ENCODE data around the gene GNG13.

The GNG13 gene

GRCh38 chr16:794091-794822 is 6.3 kb downstream of the GNG13 start:
- DNase-seq (ENCODE audit: low read depth in 2 of 2) = no peak

GRCh38 chr16:793414-793813 is 7.1 kb downstream of the GNG13 start:
- no peak for DNase-seq (ENCODE audit: low read depth in 2 of 2)

DNA sequence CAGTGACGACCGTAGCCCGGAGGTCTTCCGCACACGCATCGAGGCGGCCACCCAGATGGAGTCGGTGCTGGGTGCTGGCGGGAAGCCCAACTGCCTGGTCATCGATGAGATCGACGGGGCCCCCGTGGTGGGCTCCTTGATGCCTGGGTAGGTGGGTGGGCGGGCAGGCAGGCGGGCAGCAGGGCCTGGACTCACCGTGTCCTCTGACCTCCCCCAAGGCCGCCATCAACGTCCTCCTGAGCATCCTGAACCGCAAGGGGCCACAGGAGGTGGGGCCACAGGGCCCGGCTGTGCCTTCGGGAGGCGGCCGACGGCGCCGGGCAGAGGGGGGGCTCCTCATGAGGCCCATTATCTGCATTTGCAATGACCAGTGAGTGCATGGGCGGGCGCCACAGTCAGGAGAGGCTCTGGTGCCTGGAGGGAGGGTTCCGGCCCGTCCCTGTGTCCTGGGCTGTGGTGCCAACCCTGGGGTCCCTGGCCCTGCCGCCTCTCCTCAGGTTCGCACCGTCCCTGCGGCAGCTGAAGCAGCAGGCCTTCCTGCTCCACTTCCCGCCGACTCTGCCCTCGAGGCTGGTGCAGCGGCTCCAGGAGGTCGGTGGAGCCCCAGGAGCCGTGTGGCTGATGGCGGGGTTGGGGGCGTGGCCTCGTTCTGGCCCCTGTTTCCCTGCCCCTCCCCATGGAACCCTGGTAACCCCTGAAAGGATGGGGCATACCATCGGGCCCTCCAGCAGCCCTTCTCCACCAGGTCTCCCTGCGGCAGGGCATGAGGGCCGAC is 8.1 kb downstream of the GNG13 start:
- no peak for DNase-seq (ENCODE audit: low read depth in 2 of 2)

DNA sequence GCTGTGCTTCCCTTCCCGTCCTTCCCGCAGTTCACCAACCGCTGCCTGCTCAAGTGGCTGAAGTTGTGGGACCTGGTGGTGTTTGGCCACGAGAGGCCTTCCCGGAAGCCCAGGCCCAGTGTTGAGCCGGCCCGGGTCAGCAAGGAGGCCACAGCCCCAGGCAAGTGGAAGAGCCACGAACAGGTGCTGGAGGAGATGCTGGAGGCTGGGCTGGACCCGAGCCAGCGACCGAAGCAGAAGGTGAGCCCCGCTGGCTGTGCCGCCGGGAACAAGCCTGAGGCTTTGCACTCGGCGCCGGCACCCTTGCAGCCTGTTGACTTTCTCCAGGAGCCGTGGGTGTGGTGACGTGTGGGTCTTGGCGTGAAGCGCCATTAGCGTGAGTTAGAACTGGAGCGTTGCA is 9.4 kb downstream of the GNG13 start:
- DNase-seq (ENCODE audit: low read depth in 2 of 2) = no peak

GRCh38 chr16:790086-790485 is 10.4 kb downstream of the GNG13 start:
- DNase-seq (ENCODE audit: low read depth in 2 of 2) = no peak

DNA sequence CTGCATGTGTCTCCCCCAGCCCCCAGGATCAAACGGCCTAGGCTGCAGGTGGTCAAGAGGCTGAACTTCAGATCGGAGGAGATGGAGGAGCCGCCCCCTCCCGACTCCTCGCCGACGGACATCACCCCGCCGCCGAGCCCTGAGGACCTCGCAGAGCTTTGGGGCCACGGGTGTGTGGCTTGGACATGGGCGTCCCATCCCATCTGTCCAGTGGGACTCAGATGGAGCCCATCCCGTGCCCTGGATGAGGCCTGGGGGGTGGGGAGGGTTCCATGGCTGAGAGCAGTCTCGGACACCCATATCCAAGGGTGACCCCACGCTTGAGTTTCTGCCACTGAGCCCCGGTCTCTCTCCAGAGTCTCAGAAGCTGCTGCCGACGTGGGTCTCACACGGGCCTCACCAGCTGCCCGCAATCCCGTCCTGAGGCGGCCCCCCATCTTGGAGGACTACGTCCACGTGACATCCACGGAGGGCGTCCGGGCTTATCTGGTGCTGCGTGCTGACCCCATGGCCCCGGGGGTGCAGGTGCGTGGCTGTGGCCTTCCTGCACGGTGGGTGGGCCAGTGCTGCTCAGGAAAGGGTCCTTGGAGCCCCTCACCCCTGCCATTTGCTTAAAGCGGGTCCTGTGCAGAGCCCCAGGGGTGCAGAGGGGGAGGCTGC is 11.2 kb downstream of the GNG13 start:
- no peak for DNase-seq (ENCODE audit: low read depth in 2 of 2)

GRCh38 chr16:788399-789126 is 12.0 kb downstream of the GNG13 start, which contains the start of gene CHTF18:
TSS of gene CHTF18 (plus strand) at chr16:788620. CDS start at chr16:788685, 65 bp downstream.
- peak; percentile 81 to 89 for DNase-seq (ENCODE audit: low read depth in 2 of 2)

DNA sequence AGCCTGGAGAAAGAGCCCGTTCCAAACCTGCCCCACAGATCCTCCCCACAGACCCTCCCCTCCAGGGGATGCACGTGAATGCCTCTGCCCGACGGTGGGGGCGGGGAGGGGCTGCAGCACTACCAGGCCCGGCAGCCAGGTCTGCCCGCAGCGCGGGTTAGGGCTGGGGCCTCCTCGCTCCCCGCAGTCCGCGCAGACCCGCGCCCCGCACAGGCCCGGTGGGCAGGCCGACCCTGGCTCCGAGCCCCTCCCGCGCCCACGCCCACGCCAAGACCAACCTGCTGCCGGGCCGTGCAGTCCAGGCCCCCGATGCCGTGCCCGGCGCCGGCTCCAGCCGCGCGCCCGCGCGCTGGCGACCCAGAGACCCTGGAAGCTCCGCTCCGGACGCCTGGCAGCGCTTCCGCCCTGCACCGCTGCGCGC is 12.5 kb downstream of the GNG13 start, which contains the start of gene RPUSD1:
TSS of gene RPUSD1 (minus strand) at position 404 of the 421 bp plus-strand sequence. CDS start 644 bp downstream, outside the sequence.
- no peak for DNase-seq (ENCODE audit: low read depth in 2 of 2)

DNA sequence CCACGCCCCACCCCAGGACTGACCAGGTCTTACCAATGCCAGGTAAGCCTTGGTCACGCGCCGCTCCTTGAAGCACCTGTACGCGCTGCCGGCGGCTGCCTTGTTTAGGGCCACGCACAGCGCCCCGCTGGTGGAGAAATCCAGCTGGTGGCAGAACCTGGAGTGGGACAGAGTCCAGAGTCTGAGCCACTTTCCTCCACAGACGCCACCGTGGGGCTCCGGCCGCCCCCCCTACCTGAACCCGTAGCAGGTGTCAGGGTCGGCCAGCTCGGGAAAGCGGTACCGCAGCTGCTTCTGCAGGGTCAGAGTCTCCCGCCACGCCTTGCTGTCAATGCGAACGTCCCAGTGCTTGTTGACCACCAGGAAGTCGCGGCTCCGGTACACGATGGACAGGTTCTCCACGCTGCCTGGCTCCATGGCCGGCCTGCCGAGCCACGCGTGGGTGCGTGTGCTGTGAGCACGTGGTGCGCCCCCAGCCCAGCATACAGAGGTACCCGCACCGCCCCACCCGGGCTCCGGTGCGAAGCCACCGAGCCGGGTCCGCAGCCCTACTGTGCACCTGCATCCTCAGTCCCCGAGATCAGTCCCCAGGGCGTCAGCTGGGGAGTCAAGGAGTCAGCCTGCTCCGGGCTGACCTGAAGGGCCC is 13.1 kb downstream of the GNG13 start:
- DNase-seq (ENCODE audit: low read depth in 2 of 2) = no peak

DNA sequence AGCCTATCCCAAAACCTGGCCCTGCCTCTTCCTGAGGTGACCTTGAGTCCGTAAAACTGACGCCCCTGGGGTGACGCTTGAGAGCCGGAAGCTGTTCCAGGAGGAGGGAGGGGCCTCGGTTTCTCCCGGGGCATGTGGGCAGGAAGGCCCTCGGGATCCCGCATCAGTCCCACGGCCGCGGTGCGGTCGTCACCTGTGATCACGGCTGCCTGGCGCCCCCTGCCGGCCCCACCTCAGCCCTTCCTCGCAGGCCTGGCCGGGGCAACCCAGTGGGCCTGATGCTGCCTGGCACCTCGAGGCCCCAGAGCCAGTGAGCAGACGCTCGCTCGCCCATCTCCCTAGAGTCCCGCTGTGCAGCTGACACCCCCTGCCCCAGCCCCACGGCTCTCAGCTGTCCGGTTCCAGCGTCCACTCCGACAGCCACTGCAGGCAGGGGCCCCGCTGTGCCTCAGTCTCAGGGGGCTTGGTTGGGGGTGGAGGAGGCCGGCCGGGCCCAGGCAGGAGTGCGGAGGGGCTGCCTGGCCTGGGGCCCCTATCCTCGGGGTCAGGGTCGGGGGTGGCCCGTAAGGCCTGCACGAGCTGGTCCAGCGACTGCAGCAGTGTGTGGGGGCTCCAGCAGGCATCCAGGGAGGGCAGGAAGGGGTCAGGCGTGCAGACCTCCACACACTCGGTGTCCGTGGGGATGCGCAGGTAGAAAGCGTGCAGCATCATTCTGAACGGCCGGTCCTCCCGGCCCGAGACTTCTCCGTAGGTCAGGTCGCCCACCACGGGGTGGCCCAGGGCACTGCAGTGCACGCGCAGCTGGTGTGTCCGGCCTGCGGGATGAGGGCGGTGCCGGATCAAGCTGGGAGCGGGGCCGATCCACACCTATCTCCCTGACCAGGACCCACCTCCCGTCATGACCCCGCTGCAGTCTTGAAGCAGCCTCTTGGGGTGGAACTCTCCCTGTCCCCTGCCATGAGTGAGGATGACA is 14.7 kb downstream of the GNG13 start:
- DNase-seq (ENCODE audit: low read depth in 2 of 2) = peak; percentile 44 to 47

DNA sequence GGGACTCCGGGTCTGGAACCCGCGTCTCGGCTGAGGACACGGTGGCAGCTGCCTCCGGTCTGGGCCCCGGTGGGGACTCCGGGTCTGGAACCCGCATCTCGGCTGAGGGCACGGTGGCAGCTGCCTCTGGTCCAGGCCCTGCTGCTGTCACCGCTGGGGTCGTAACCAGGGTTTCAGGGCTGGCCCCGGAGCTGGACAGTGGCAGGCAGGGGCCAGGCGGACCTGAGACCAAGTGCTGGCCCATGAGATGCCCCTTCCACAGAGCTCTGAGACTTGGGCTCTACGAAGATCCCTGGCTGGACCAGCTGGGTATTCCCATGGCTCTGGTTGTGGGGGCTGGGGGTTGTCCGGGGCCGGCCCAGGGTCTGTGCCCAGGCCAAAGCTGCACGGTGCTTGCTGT is 16.1 kb downstream of the GNG13 start:
- DNase-seq (ENCODE audit: low read depth in 2 of 2) = no peak

GRCh38 chr16:783404-784161 is 17.0 kb downstream of the GNG13 start:
- DNase-seq (ENCODE audit: low read depth in 2 of 2) = no peak

- no peak for DNase-seq (ENCODE audit: low read depth in 2 of 2)
These were observed 17.6 kb downstream of the GNG13 start for GRCh38 chr16:782766-783403.

GRCh38 chr16:782258-782657 is 18.3 kb downstream of the GNG13 start:
- no peak for DNase-seq (ENCODE audit: low read depth in 2 of 2)

- DNase-seq (ENCODE audit: low read depth in 2 of 2) = no peak
These were observed 19.1 kb downstream of the GNG13 start for GRCh38 chr16:781346-782010.

GRCh38 chr16:780296-780695 is 20.2 kb downstream of the GNG13 start:
- no peak for DNase-seq (ENCODE audit: low read depth in 2 of 2)

- no peak for DNase-seq (ENCODE audit: low read depth in 2 of 2)
These were observed 21.0 kb downstream of the GNG13 start for GRCh38 chr16:779561-779960.

GRCh38 chr16:778909-779527 is 21.5 kb downstream of the GNG13 start:
- DNase-seq (ENCODE audit: low read depth in 2 of 2) = no peak

Measured in stimulated activated CD8-positive, alpha-beta memory T cell treated with anti-CD3 and anti-CD28 coated beads, Interleukin-15, amount 100 ng/mL, for 4 hours (primary cell).